GM21360 (cell line): Measurements from ENCODE around the gene VCP.

Experiments
- ATAC-seq: cut with Tn5 transposase; IDR thresholded peaks from one replicate; pipeline ENCODE4 v1.9.1; 2021; ENCODE audit warnings: mild to moderate bottlenecking, moderate library complexity; ENCODE audit not compliant: unreplicated experiment

Gene VCP

GRCh38 chr9:35103660-35104191 lies 31.3 kb upstream of the VCP start:
- ATAC-seq, result no peak

GRCh38 chr9:35102769-35103659 lies 30.6 kb upstream of the VCP start, which contains the start of gene STOML2:
TSS of gene STOML2 (minus strand) at chr9:35103131. CDS start at chr9:35103094, 37 bp downstream.
- peak; percentile 91 for ATAC-seq

DNA sequence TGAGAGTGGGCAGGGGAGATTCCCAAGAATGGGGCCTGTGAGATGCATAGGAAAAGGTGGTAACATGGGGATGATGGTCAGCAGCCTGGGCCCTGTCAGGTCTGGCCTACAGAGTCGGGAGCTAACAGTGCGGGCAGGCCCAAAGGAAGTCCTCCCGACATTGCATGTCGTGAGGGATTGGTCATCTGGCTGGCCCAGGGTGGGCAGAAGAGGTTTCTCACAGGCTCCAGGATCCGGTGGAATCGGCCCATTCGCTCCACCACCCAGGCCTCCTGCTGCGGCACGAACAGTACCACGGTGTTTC lies 30.0 kb upstream of the VCP start:
- peak; percentile 5 for ATAC-seq

DNA sequence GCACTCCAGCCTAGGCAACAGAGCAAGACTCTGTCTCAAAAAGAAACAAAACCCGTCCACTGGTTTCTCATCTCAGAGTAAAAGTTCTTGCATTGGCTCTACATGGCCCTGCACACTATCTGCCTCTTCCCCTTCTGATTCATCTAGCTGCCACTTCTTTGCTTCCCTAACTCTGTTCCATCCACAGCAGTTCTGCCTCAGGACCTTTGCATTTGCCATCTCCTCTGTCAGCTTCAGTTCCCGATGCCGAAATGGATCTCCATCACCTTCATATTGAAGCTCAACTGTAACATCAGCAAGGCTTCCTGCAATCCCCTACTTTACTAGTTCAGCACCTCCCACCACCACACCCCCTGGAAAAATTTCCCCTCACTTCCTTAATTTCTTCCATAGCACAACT lies 25.1 kb upstream of the VCP start:
- no peak for ATAC-seq

- ATAC-seq, result peak; percentile 77
These were observed 23.8 kb upstream of the VCP start, which contains the start of gene PIGO for GRCh38 chr9:35096035-35096849. TSS of gene PIGO (minus strand) at chr9:35096591. CDS start at chr9:35095565, 1,026 bp downstream.

DNA sequence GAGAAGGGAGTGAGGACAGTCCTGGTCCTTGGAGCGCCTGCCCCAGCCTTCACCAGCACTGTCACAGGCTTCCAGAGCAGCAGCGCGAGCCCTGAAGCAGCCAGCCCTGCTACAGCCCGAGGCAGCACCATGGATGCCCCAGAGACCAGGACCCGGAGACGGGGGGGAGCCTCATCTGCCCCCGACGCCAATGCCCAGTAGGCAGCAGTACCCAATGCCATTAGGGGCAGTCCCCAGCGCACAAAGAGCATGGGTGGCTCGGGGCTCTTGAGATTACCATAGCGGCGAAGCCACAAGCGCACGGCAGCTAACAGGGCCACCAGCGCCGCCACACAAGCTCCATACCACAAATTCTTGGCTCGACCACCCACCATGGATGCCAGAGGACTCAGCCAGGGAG lies 19.1 kb upstream of the VCP start:
- ATAC-seq, result no peak

DNA sequence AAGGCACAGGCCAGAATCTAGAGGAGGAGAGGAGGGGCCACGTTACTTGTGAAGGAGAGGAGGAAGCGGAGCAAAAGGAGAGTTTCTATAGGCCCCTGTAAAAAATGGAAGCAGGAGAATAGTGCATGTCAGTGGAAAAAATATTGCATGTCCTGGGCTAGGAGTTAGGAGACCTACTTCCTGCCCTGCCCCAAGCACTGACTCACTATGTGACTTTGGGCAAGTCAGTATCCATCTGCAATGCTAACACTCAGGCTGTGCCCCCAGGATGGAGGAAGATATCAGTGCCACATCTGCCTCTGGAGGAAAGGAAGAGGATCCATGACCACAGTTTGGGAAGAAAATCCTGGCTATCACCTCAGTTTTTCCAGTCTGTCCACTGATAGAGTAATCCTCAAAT lies 17.0 kb upstream of the VCP start:
- no peak for ATAC-seq

DNA sequence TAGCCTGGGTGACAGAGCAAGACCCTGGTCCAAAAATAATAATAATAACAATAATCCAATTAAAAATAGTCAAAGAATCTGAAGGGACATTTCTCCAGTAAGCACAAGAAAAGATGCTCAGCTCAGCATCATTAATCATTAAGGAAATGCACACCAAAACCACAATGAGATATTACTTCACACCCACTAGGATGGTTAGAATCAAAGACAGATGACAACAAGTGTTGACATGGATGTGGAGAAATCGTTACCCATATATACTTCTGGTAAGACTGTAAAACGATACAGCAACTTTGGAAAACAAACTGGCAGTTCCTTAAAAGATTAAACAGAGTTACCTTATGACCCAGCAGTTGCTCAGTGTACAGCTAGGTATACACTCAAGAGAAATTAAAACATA lies 12.7 kb upstream of the VCP start:
- ATAC-seq, result no peak

- ATAC-seq, result peak; percentile 81
These were observed 7.3 kb upstream of the VCP start, which contains the start of gene FANCG for GRCh38 chr9:35079426-35080341. TSS of gene FANCG (minus strand) at chr9:35079942. CDS start at chr9:35079524, 418 bp downstream.

DNA sequence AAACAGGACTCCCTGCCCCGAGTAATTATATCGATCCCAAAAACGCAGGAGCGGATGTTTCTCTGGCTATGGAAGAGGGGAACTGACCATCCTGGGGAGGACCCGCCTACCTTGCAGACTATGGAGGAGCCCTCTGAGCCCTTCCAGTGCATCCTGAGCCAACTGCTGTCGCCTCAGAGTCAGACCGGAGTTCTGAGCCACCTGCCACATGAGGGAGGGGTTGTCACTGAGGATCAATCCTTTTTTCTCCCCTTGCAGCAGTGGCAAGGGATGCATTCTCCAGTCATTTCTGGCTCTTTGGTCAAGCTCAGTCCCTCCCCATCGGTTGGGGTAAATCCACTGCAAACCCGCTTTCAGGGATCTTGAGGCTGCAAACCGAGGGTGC lies 6.6 kb upstream of the VCP start:
- ATAC-seq, result no peak

GRCh38 chr9:35078066-35078465 lies 5.6 kb upstream of the VCP start:
- ATAC-seq, result no peak

DNA sequence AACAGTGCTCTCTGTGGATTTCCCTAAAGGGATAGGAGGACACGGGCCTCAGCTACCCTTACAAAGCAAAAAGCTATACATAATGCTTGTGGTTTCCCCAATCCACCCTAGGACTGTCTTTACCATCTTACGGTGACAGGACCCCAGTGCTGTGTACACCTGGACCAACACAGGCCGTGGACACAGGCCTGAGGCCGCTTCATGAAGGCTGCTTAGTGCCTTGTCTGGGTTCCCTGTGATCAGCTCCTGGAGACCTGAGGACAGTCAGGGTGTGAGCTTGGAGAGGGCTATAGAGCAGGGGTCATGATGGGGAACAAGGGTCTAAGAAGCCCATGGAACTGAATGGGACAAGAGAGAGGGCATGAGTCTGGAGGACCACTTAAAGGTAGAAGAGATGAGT lies 4.4 kb upstream of the VCP start:
- no peak for ATAC-seq

- ATAC-seq, result no peak
These were observed 2.9 kb upstream of the VCP start for GRCh38 chr9:35075358-35075757.

DNA sequence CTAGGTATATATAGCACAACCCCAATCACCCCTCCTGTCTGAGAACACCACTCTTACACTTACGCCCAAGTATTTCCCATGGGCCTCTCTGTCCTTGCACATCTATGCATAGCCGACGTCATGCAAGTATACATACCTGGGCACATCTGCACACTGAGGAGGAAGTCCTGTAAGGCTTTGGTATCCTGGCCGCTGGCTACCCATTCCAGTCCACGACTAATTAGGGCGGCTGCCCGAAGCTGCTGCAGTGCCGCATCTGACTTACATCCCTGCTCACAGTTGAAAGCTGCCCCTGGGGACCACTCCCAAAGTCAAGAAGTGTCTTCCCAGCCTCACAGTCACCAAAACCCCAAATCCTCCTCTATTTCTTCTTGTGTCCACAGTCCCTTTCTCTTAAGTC lies 2.4 kb upstream of the VCP start:
- ATAC-seq, result no peak

DNA sequence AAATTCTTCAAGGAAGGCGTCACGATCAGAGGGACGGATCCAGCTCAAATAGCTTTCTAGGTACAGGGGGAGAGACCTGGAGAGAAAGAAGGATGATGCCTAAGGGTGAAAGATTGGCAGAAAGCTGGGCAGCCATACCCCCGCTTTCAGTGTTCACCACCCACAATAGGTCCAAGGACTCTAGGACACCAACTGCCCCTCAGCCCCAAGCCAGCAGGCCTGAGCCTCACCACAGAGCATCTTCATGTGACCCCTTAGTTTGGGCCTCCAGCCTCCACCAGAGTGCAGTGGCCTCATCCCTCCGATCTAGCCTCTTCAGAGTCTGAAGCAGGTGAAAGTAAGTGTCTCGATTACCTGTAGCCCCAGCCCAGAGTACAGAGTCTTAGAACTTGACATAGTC lies 1.7 kb upstream of the VCP start:
- no peak for ATAC-seq

GRCh38 chr9:35073279-35073612 lies 821 bp upstream of the VCP start:
- ATAC-seq, result no peak

GRCh38 chr9:35071814-35072460 lies 488 bp downstream of the VCP start:
- peak; percentile 47 for ATAC-seq

- no peak for ATAC-seq
These were observed 1.3 kb downstream of the VCP start for GRCh38 chr9:35070823-35071813.

DNA sequence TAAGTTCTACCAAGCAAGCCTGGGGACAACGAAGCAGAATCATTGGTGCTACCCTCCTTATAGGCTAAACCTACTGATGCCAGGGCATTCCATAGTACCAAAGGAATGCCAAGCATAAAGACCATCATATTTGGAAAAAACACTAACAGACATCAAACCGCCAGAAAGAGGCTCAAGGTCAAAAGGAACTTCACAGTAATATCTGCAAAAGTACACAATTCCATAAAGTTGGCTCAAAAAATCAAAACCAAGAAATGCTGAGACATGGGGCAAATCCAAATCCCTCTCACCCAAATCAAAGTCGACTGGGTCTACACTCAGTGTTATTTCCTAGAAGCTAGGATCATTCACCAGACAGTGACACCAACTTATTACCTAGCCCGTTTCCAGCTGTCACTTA lies 3.4 kb downstream of the VCP start:
- ATAC-seq, result no peak
